Spleen (tissue), 7 donors: ENCODE results near the gene IL11RA.

Experiments
- CTCF ChIP-seq, 11 experiments: fragments of 200-600 bp in 7 of 11; fragments of 450-650 bp in 4 of 11; sonication (generic) in 4 of 11; IDR thresholded peaks in 8 of 11; conservative IDR thresholded peaks in 3 of 11; 1 replicate in 7 of 11; 2 replicates in 4 of 11; pipeline versions ENCODE4 v1.4.0 to v1.8.0; 2016 to 2021; ENCODE audit warnings: antibody characterized with exemption in 11 of 11, inconsistent platforms in 4 of 11, mild to moderate bottlenecking in 1 of 11
- POLR2A ChIP-seq, 3 donors: fragments of 450-650 bp; IDR thresholded peaks; one replicate each; pipeline ENCODE4 v1.5.1; 2017; ENCODE audit warnings: antibody characterized with exemption in 3 of 3, mild to moderate bottlenecking in 1 of 3
- POLR2AphosphoS5 ChIP-seq, 3 donors: sonication (generic); formaldehyde crosslinking; IDR thresholded peaks; one replicate each; pipeline ENCODE4 v1.5.1; 2017; ENCODE audit warnings: antibody characterized with exemption in 3 of 3
- donor health status: DM: no; HTN: no; CAD: no; lungs with moderate emphysema.
- donor health status: DM: no; HTN: no; CAD: no.
- donor health status: DM: no; HTN: no; CAD: no.

- no peak for TF ChIP-seq CTCF (IDR thresholded peaks at IDR 0.05 in 8 of 11, conservative IDR thresholded peaks at IDR 0.05 in 3 of 11)
- TF ChIP-seq POLR2AphosphoS5 (IDR thresholded peaks at IDR 0.05) = no peak
- TF ChIP-seq POLR2A (IDR thresholded peaks at IDR 0.05) = no peak
Measured at GRCh38 chr9:34689512-34689911, 37.5 kb downstream of the IL11RA start.
